Large intestine (tissue), 3 donors: ENCODE measurements around the gene MAN1C1. TPM values are rescaled to one million over a fixed set of nuclear protein-coding genes. Genes with fewer than 3 reads are reported as not detected.
"Not testable (repeated sequence)": the region's sequence is repeated elsewhere in the genome, so short reads cannot be mapped to it uniquely, and the experiment has no call there.

Experiments
- DNase-seq, 2 donors: peaks; one replicate each; pipeline versions ENCODE4 v3.0.0 to v3.0.0-alpha.2; 2013
- H3K27ac ChIP-seq: one replicate; pipeline ENCODE4 v1.5.1; 2013; ENCODE audit warnings: low read length
- H3K27me3 ChIP-seq: 2 replicates; pipeline ENCODE4 v1.6.1; 2013; ENCODE audit warnings: low read length; ENCODE audit not compliant: control insufficient read depth, insufficient read depth
- H3K36me3 ChIP-seq: 2 replicates; pipeline ENCODE4 v1.6.1; 2013; ENCODE audit warnings: low read length; ENCODE audit not compliant: control insufficient read depth, insufficient read depth
- H3K4me1 ChIP-seq: one replicate; pipeline ENCODE4 v1.6.1; 2013; ENCODE audit warnings: low read length; ENCODE audit not compliant: control insufficient read depth, insufficient read depth
- H3K4me3 ChIP-seq: one replicate; pipeline ENCODE4 v1.5.1; 2013; ENCODE audit warnings: low read length
- H3K9me3 ChIP-seq: one replicate; pipeline ENCODE4 v1.6.1; 2013; ENCODE audit warnings: mild to moderate bottlenecking, low read depth, low read length, moderate library complexity; ENCODE audit not compliant: control insufficient read depth
- WGBS: methylation state at CpG from one replicate; pipeline ENCODE4 v1.1.5; 2013; ENCODE audit warnings: low lambda C conversion rate; ENCODE audit not compliant: insufficient coverage; 5-methylcytosine and 5-hydroxymethylcytosine counted together
- polyA plus RNA-seq: library from polyadenylated mRNA; unstranded; fragments of 120-200 nt; gene quantifications from one replicate; pipeline ENCODE4 v1.2.1, GENCODE V29; 2013

Gene MAN1C1
- polyA plus RNA-seq, 1 donor, result 21.2 TPM

GRCh38 chr1:25599969-25600610 lies 16.5 kb upstream of the MAN1C1 start:
- DNase-seq, result no peak
- no peak overlapping the region for H3K4me3 ChIP-seq
- WGBS, result 61% methylated on average over 3 of the region's 7 CpGs
- no peak overlapping the region for H3K27ac ChIP-seq
- no peaks in the 10 kb centered on the region for H3K9me3 ChIP-seq
- no peaks in the 10 kb centered on the region for H3K27me3 ChIP-seq
- H3K4me1 ChIP-seq, result no peaks in the 10 kb centered on the region
- H3K36me3 ChIP-seq, result no peaks in the 10 kb centered on the region

GRCh38 chr1:25600971-25601699 lies 15.5 kb upstream of the MAN1C1 start:
- H3K4me3 ChIP-seq, H3K4me1 ChIP-seq, H3K36me3 ChIP-seq, H3K9me3 ChIP-seq, H3K27me3 ChIP-seq, DNase-seq, H3K27ac ChIP-seq: not testable (repeated sequence)
- WGBS, result 93% methylated on average over 2 of the region's 5 CpGs

DNA sequence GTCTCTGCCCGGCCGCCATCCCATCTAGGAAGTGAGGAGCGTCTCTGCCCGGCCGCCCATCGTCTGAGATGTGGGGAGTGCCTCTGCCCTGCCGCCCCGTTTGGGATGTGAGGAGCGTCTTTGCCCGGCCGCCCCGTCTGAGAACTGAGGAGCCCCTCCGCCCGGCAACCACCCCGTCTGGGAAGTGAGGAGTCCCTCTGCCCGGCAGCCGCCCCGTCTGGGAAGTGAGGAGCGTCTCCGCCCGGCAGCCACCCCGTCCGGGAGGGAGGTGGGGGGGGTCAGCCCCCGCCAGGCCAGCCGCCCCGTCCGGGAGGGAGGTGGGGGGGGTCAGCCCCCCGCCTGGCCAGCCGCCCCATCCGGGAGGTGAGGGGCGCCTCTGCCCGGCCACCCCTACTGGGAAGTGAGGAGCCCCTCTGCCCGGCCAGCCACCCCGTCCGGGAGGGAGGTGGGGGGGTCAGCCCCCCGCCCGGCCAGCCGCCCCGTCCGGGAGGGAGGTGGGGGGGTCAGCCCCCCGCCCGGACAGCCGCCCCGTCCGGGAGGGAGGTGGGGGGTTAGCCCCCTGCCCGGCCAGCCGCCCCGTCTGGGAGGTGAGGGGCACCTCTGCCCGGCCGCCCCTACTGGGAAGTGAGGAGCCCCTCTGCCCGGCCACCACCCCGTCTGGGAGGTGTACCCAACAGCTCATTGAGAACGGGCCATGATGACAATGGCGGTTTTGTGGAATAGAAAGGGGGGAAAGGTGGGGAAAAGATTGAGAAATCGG lies 12.6 kb upstream of the MAN1C1 start:
- H3K27me3 ChIP-seq, H3K9me3 ChIP-seq, H3K4me1 ChIP-seq, H3K27ac ChIP-seq, H3K36me3 ChIP-seq, H3K4me3 ChIP-seq, DNase-seq: not testable (repeated sequence)
- no CpG with 5 or more reads among the region's 55 CpGs for WGBS

DNA sequence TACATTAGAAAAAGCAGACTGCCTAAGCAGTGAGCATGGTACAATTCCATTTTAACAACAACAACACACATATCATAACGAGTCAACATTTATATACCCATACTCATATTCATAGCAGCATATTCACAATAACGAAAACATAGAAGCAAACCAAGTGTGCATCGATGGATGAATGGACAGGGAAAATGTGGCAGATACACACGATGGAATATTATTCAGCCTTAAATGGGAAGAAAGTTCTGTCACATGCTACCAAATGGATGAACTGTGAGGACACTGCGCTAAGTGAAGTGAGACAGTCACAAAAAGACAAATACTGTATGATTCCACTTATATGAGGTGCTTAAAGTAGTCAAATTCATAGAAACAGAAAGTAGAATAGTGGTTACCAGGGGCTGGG lies 9.5 kb upstream of the MAN1C1 start:
- H3K27me3 ChIP-seq, result peaks cover 8% of the 10 kb centered on the region
- H3K36me3 ChIP-seq, result no peaks in the 10 kb centered on the region
- H3K9me3 ChIP-seq, result no peaks in the 10 kb centered on the region
- no peaks in the 10 kb centered on the region for H3K4me1 ChIP-seq
- DNase-seq, result no peak
- H3K27ac ChIP-seq, result no peak overlapping the region
- no CpG with 5 or more reads among the region's 5 CpGs for WGBS
- no peak overlapping the region for H3K4me3 ChIP-seq

GRCh38 chr1:25608488-25609178 lies 8.0 kb upstream of the MAN1C1 start:
- Histone ChIP-seq H3K4me1 (no peaks in the 10 kb centered on the region), H3K27me3 (peaks cover 12% of the 10 kb centered on the region), H3K27ac (no peak overlapping the region), H3K4me3 (no peak overlapping the region), H3K36me3 (no peaks in the 10 kb centered on the region), H3K9me3 (no peaks in the 10 kb centered on the region)
- 8% methylated on average over 6 of the region's 15 CpGs for WGBS
- peak; percentile 63 to 66 for DNase-seq

- peaks cover 12% of the 10 kb centered on the region for H3K27me3 ChIP-seq
- H3K9me3 ChIP-seq, result no peaks in the 10 kb centered on the region
- no peaks in the 10 kb centered on the region for H3K36me3 ChIP-seq
- H3K4me3 ChIP-seq, result no peak overlapping the region
- DNase-seq, result no peak
- no peaks in the 10 kb centered on the region for H3K4me1 ChIP-seq
- no peak overlapping the region for H3K27ac ChIP-seq
- WGBS, result 80% methylated on average over 1 of the region's 6 CpGs
Observed at GRCh38 chr1:25609921-25610320, 6.7 kb upstream of the MAN1C1 start.

GRCh38 chr1:25610822-25611630 lies 5.6 kb upstream of the MAN1C1 start:
- Histone ChIP-seq H3K4me3 (no peak overlapping the region), H3K27me3 (peaks cover 12% of the 10 kb centered on the region), H3K4me1 (no peaks in the 10 kb centered on the region), H3K36me3 (no peaks in the 10 kb centered on the region), H3K27ac (no peak overlapping the region), H3K9me3 (no peaks in the 10 kb centered on the region)
- no CpG with 5 or more reads among the region's 8 CpGs for WGBS
- DNase-seq, result no peak

DNA sequence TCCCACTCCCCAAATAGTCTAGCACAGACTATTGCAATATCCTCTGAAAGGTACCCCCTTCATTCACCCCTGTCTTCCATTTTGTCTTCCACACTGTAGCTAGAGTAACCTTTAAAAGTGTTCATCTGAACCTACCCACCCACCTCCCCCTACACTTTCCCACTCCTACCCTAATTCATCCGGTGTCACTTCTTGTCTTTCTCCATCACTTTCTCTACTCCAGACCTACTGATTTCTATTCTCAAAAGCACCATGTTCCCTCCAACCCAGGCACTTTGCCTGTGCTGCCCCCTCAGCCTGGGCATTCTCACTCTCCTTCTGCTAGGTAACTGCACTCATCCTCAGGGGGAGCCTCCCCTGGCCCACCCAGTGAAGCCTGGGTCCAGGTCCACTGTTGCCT lies 4.7 kb upstream of the MAN1C1 start:
- no peak for DNase-seq
- Histone ChIP-seq H3K4me3 (no peak overlapping the region), H3K27me3 (peaks cover 12% of the 10 kb centered on the region), H3K36me3 (no peaks in the 10 kb centered on the region), H3K9me3 (no peaks in the 10 kb centered on the region), H3K27ac (no peak overlapping the region), H3K4me1 (no peaks in the 10 kb centered on the region)
- 100% methylated on average over 1 of the region's 1 CpG for WGBS

- Histone ChIP-seq H3K4me3 (no peak overlapping the region), H3K9me3 (no peaks in the 10 kb centered on the region), H3K36me3 (no peaks in the 10 kb centered on the region), H3K27me3 (peaks cover 12% of the 10 kb centered on the region), H3K4me1 (no peaks in the 10 kb centered on the region), H3K27ac (no peak overlapping the region)
- WGBS, result no CpG with 5 or more reads among the region's 3 CpGs
- DNase-seq, result no peak
Observed at GRCh38 chr1:25612421-25612820, 4.2 kb upstream of the MAN1C1 start.
